ENCODE data around the gene STX8. TPM values are rescaled to one million over a fixed set of nuclear protein-coding genes. Genes with fewer than 3 reads are reported as not detected.
"Not testable (repeated sequence)": the region's sequence is repeated elsewhere in the genome, so short reads cannot be mapped to it uniquely, and the experiment has no call there.

STX8 gene
- total RNA-seq, 2 donors from 2014 or later, result 46.6 to 72.4 TPM

DNA sequence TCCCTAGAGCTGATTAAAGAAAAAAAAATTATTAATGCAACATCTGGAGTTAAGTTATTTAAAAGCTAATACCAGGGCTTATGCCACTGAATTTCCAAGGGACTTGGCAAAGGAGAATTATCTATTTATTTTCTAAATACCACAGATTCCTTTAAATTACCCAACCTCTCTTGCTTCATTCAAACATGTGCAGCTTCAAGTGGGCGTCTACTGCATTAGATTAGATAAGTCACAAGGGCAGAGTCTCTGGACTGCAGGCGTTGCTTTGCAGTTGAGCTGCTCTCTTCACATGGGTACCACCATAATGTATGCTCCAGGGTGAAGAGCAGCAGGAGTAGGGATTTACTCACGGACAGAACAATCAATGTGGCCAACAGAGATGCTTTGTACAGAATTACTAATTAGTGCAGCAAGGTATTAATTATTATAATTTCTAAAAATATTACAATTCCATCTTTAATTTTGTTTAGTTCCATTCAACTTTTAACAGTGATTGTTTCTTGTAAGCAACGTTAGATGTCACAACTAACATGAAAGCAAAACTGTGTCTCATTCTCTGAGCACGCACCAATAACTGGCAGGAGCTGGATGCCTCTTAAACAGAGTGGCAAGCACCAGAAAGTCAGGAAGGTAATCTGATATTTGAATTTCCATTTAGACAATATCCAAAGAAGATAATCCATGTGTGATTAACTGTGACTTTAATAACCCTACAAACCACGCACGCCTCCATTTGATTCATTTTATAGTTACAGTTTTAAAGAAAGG is 214.2 kb downstream of the STX8 start:
- intact Hi-C loops (cut with DNase I), result no loop called here
- Histone ChIP-seq H3K36me3 (no peaks in the 10 kb centered on the region), H3K27ac (no peak overlapping the region), H3K4me3 (no peak overlapping the region), H3K4me1 (replicated peaks) (no peaks in the 10 kb centered on the region), H3K9me3 (no peaks in the 10 kb centered on the region), H3K27me3 (replicated peaks; ENCODE audit: insufficient read depth) (no peaks in the 10 kb centered on the region)
- peak; percentile 43 for TF ChIP-seq POLR2AphosphoS5 (IDR thresholded peaks at IDR 0.05)
- no peak for TF ChIP-seq POLR2A (IDR thresholded peaks at IDR 0.05)
- 69% methylated on average over 7 of the region's 7 CpGs for WGBS
- no peak for DNase-seq (ENCODE audit: low spot score)

DNA sequence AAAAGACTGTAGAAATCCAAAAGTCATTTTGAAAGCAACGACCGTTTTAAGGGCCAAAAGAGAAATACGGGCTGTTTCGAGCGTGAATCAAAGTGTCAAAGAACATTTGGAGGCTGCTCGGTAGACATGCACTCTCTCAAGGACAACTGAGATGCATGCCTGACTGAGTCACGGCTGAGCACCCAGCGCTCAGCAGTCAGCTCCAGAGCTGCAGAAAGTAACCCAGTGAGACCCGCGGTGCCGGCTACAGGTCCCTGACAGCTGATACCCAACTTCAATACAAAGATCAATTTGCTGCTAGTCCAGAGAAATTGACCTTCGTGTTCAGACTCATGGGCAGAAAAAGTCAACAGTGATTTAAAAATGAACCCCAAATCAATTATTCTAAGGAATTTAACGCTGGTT is 214.9 kb downstream of the STX8 start:
- Histone ChIP-seq H3K27ac (no peak overlapping the region), H3K36me3 (no peaks in the 10 kb centered on the region), H3K4me3 (no peak overlapping the region), H3K4me1 (replicated peaks) (no peaks in the 10 kb centered on the region), H3K27me3 (replicated peaks; ENCODE audit: insufficient read depth) (no peaks in the 10 kb centered on the region), H3K9me3 (no peaks in the 10 kb centered on the region)
- TF ChIP-seq, protein P1, sequence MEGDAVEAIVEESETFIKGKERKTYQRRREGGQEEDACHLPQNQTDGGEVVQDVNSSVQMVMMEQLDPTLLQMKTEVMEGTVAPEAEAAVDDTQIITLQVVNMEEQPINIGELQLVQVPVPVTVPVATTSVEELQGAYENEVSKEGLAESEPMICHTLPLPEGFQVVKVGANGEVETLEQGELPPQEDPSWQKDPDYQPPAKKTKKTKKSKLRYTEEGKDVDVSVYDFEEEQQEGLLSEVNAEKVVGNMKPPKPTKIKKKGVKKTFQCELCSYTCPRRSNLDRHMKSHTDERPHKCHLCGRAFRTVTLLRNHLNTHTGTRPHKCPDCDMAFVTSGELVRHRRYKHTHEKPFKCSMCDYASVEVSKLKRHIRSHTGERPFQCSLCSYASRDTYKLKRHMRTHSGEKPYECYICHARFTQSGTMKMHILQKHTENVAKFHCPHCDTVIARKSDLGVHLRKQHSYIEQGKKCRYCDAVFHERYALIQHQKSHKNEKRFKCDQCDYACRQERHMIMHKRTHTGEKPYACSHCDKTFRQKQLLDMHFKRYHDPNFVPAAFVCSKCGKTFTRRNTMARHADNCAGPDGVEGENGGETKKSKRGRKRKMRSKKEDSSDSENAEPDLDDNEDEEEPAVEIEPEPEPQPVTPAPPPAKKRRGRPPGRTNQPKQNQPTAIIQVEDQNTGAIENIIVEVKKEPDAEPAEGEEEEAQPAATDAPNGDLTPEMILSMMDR (IDR thresholded peaks at IDR 0.05), result no peak
- TF ChIP-seq POLR2A (IDR thresholded peaks at IDR 0.05) (no peak), POLR2AphosphoS5 (IDR thresholded peaks at IDR 0.05) (no peak)
- WGBS, result 78% methylated on average over 13 of the region's 13 CpGs
- intact Hi-C loops (cut with DNase I), result no loop called here
- DNase-seq (ENCODE audit: low spot score), result no peak

DNA sequence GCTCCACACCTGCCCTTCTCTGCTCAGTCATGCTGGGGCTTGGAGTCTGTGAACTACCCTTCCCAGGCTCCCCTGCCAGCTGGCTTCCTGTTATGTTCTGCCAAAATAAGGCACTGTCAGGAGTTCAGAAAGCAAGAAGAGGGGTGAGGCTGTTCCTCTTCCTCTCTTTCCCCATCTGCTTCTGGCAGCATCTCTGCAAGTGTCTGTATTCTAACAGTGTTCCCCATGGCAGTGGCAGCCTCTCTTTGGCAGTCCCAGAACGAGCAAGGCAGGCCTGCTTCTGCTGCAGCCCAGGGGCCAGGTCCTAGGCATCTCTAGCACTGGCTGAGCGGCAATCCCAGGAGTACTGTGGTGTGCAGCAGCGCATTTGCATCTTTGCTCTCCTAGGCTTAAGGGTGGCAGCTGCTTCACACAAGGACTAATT is 219.1 kb downstream of the STX8 start:
- no peaks in the 10 kb centered on the region for H3K36me3 ChIP-seq
- no peak for TF ChIP-seq POLR2A (IDR thresholded peaks at IDR 0.05)
- no peak for TF ChIP-seq POLR2AphosphoS5 (IDR thresholded peaks at IDR 0.05)
- no peaks in the 10 kb centered on the region for H3K9me3 ChIP-seq
- H3K27me3 ChIP-seq (replicated peaks; ENCODE audit: insufficient read depth), result no peaks in the 10 kb centered on the region
- no peak overlapping the region for H3K27ac ChIP-seq
- 66% methylated on average over 3 of the region's 3 CpGs for WGBS
- DNase-seq (ENCODE audit: low spot score), result no peak
- intact Hi-C loops (cut with DNase I), result no loop called here
- no peaks in the 10 kb centered on the region for H3K4me1 ChIP-seq (replicated peaks)
- H3K4me3 ChIP-seq, result no peak overlapping the region

DNA sequence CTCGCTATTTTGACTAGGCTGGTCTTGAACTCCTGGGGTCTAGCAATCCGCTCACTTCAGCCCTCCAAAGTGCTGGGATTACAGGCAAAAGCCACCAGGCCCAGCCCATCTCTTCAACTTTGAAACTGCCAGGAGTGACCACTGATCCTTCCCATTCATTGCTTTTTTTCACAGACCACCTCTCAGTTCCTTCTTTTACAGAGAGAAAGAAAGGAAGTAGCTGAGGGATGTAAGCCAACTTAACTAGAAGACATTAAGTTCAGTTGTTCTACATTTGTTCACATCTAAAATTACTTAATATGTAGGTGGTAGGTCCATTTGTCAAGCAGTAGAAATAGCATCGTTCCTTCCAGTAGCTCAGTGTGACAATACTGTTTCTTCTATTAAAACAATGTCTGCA is 219.8 kb downstream of the STX8 start:
- H3K27me3 ChIP-seq (replicated peaks; ENCODE audit: insufficient read depth), result no peaks in the 10 kb centered on the region
- H3K4me3 ChIP-seq, result no peak overlapping the region
- no peaks in the 10 kb centered on the region for H3K36me3 ChIP-seq
- WGBS, result 84% methylated on average over 3 of the region's 3 CpGs
- H3K4me1 ChIP-seq (replicated peaks), result no peaks in the 10 kb centered on the region
- intact Hi-C loops (cut with DNase I), result no loop called here
- H3K9me3 ChIP-seq, result no peaks in the 10 kb centered on the region
- no peak overlapping the region for H3K27ac ChIP-seq
- DNase-seq (ENCODE audit: low spot score), result no peak
- TF ChIP-seq POLR2AphosphoS5 (IDR thresholded peaks at IDR 0.05), result no peak
- TF ChIP-seq, protein P1 (IDR thresholded peaks at IDR 0.05), result no peak
- no peak for TF ChIP-seq POLR2A (IDR thresholded peaks at IDR 0.05)

DNA sequence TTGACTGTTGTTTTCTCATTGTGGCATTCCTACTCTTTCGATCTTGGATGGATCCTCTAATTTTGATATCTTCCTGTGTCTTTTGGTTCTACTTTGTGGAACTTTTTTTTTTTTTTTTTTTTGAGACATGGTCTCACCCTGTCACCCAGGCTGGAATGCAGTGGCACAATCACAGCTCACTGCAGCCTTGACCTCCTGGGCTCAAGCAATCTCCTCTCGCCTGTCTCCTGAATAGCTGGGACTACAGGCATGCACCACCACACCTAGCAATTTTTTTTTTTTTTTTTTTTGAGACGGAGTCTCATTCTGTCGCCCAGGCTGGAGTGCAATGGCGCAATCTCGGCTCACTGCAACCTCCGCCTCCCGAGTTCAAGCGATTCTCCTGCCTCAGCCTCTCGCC is 220.4 kb downstream of the STX8 start:
- intact Hi-C loops (cut with DNase I); DNase-seq (ENCODE audit: low spot score); H3K4me3 ChIP-seq; H3K27ac ChIP-seq; H3K4me1 ChIP-seq (replicated peaks); H3K9me3 ChIP-seq; H3K36me3 ChIP-seq; H3K27me3 ChIP-seq (replicated peaks; ENCODE audit: insufficient read depth): not testable (repeated sequence)
- WGBS, result 97% methylated on average over 10 of the region's 10 CpGs

DNA sequence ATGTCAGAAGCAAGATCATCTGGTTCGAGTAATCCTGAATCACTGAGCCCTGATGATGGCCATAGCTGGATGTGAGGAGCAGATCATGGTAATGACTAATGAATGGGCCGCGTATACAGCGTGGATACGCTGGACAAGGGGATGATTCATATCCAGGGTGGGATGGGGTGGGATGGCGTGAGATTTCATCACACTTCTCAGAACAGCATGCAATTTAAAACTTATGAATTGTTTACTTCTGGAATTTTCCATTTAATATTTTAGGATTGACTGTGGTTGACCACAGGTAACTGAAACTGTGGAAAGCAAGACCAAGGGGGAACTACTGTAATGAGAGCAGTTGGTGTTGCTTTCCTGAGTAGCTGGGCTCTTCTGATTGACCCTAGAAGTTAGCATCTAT is 225.5 kb downstream of the STX8 start:
- TF ChIP-seq, protein P1 (IDR thresholded peaks at IDR 0.05), result no peak
- no peak for TF ChIP-seq POLR2AphosphoS5 (IDR thresholded peaks at IDR 0.05)
- Histone ChIP-seq H3K9me3 (no peaks in the 10 kb centered on the region), H3K36me3 (no peaks in the 10 kb centered on the region), H3K4me1 (replicated peaks) (no peaks in the 10 kb centered on the region), H3K4me3 (no peak overlapping the region), H3K27me3 (replicated peaks; ENCODE audit: insufficient read depth) (no peaks in the 10 kb centered on the region), H3K27ac (no peak overlapping the region)
- WGBS, result 93% methylated on average over 6 of the region's 6 CpGs
- intact Hi-C loops (cut with DNase I), result no loop called here
- no peak for DNase-seq (ENCODE audit: low spot score)

Data from prostate gland (tissue), 2 donors.